ENCODE results near the gene INTS6. TPM values are rescaled to one million over a fixed set of nuclear protein-coding genes. Genes with fewer than 3 reads are reported as not detected.
A peak's percentile ranks its signal among the peaks of the same experiment; 100 is the strongest.

The INTS6 gene
- total RNA-seq, 1 experiment from 2014 or later: 38.7 TPM

DNA sequence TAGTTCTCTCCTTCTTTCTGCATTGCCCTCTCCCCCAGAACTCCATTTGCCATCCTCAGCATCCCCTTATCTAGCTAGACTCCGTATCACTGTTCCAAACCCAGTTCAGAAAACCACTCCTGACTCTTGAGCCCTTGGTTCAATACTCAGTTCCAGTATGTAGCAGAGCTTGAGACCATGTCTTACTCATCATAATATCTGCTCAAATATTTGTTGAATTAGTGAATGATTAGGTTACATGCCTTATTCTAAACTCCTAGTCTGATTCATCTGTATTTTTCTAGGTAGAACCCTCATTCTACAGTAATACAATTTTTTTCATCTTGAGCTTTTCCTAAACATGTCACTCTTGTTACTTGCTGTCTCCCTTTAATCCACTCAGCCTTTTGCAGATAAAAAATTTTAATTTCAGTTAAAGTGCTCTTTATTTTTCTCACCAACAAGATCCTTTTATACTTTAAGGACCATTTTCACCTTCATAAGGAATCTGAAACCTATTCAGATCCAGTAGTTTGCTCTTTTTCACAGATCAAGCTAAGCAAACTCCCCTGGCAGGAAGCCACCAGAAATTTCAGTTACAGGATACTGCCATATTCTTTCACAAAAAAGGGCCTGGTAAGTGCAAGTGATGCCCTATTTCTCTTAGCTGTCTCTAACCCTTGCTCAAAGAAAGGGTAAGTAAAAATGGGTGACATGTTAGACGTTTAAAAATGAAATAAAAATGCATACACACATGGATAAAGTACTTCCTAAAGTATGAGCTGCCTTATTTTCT lies 23.1 kb upstream of the INTS6 start:
- Histone ChIP-seq H3K27me3 (no peaks in the 10 kb centered on the region), H3K9me3 (replicated peaks) (no peaks in the 10 kb centered on the region), H3K27ac (no peak overlapping the region), H3K4me3 (no peak overlapping the region), H3K36me3 (no peaks in the 10 kb centered on the region), H3K4me1 (no peaks in the 10 kb centered on the region)
- no peak for DNase-seq

DNA sequence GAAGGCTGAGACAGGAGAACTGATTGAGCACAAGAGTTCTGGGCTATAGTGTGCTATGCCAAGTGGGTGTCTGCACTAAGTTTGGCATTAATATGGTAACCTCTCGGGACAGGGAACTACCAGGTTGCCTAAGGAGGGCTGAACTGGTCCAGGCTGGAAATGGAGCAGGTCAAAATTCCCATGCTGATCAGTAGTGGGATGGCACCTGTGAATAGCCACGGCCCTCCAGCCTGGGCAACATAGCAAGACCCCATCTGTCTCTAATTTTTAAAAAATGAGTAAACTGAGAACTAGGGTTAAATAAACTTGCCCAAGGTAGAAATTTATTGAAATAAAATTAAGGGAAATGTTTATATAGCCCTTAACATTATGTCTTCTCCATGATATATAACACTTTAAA lies 17.0 kb upstream of the INTS6 start:
- no peak overlapping the region for H3K27ac ChIP-seq
- no peaks in the 10 kb centered on the region for H3K36me3 ChIP-seq
- no peaks in the 10 kb centered on the region for H3K27me3 ChIP-seq
- no peak for DNase-seq
- no peak overlapping the region for H3K4me3 ChIP-seq
- no peaks in the 10 kb centered on the region for H3K9me3 ChIP-seq (replicated peaks)
- H3K4me1 ChIP-seq: no peaks in the 10 kb centered on the region

DNA sequence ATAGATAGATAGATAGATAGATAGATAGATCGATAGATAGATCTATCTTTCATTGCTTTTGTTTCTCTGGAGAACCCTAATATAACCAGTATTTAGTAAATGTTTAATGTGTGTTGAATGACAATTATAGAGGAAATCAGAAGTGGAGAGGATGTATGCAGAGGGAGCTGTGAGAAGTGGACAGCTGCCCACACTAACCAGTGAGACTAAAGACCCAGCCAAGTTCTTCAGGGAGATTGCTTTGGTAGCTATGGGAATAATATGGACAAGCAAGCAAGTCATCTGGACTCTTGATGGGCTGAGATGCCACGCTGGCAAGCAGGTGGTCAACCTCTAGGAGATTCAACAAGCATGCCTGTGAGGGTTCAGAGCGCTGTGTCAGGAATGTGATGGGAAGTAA lies 14.9 kb upstream of the INTS6 start:
- H3K27me3 ChIP-seq: no peaks in the 10 kb centered on the region
- DNase-seq: no peak
- no peaks in the 10 kb centered on the region for H3K36me3 ChIP-seq
- no peaks in the 10 kb centered on the region for H3K4me1 ChIP-seq
- H3K4me3 ChIP-seq: no peak overlapping the region
- H3K9me3 ChIP-seq (replicated peaks): no peaks in the 10 kb centered on the region
- H3K27ac ChIP-seq: no peak overlapping the region

DNA sequence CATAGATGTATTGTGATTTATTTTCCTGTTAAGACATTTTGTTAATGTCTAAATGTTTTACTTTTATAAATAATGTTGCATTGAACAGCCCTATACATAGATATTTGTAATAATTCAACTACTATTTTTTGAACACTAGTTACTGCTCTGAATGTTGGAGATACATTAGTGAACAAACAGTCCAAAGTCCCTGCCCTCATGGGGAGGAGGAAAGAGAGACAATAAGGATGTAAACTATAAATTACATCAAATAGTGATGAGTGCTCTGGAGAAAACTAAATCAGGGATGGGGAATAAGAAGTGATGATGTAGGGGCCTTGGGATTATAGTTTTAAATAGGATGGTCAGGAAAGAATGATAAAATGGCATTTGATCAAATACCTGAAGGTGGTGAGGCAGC lies 12.3 kb upstream of the INTS6 start:
- DNase-seq: no peak
- Histone ChIP-seq H3K4me1 (no peaks in the 10 kb centered on the region), H3K9me3 (replicated peaks) (no peaks in the 10 kb centered on the region), H3K4me3 (no peak overlapping the region), H3K36me3 (no peaks in the 10 kb centered on the region), H3K27ac (no peak overlapping the region), H3K27me3 (no peaks in the 10 kb centered on the region)

DNA sequence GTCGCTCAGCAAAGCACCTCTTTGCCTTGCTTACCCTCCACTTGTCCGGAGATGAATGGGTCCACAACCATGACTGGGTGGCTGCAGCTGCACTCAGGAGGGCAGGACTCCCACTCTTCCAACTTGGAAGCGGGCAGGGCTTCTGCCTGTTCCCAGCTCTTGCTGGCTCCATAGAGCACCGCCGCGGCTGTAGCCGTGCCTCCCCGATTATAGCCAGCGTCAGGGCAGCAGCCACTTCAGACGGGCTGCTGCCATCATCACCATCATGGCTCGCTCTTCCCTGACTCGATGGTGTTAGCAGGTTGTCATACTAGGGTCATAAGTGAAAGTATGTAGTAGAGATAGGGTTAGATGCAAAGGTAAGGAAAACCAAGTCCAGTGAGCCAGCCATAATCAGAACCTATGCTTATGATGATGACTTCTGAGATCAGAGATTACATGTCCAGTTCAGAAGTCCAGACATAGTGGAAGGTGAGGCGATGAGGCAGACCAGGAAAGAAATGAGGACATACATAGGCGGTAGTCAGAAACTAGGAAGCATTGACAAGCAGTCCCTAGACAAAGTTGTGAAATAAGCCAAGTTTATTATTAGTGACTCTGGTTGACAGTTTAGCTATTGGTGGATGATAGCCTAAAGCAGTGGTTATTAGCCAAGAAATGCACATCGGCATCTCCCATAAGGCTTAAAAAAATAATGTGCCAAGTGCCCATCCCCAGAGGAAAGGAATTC lies 4.4 kb upstream of the INTS6 start:
- H3K27ac ChIP-seq: no peak overlapping the region
- H3K36me3 ChIP-seq: no peaks in the 10 kb centered on the region
- no peaks in the 10 kb centered on the region for H3K27me3 ChIP-seq
- no peaks in the 10 kb centered on the region for H3K9me3 ChIP-seq (replicated peaks)
- H3K4me3 ChIP-seq: no peak overlapping the region
- no peaks in the 10 kb centered on the region; the same call in 1 of the 2 replicates for H3K4me1 ChIP-seq
- DNase-seq: no peak

DNA sequence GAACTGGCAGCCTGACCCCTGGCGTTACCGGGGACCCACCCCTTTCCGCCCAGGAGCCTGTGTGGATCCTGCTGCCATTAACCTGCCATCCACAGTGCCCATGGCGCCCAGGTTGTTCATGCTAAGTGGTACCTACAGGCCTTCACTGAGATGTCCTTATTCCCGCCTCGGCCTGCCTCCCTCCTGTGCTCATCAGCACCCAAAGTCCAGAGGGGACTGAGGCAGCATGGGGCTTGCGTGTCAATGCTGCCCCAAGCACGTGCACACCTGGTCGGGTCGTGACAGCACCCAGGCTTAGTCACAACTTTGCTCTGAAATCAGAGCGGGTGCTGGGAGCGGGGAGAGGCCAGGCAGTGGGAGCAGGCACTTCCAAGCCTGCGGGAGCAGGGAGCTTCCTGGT lies 3.7 kb upstream of the INTS6 start:
- no peak overlapping the region for H3K4me3 ChIP-seq
- no peak overlapping the region for H3K27ac ChIP-seq
- H3K9me3 ChIP-seq (replicated peaks): no peaks in the 10 kb centered on the region
- DNase-seq: no peak
- no peaks in the 10 kb centered on the region; the same call in 1 of the 2 replicates for H3K4me1 ChIP-seq
- no peaks in the 10 kb centered on the region for H3K27me3 ChIP-seq
- H3K36me3 ChIP-seq: no peaks in the 10 kb centered on the region

DNA sequence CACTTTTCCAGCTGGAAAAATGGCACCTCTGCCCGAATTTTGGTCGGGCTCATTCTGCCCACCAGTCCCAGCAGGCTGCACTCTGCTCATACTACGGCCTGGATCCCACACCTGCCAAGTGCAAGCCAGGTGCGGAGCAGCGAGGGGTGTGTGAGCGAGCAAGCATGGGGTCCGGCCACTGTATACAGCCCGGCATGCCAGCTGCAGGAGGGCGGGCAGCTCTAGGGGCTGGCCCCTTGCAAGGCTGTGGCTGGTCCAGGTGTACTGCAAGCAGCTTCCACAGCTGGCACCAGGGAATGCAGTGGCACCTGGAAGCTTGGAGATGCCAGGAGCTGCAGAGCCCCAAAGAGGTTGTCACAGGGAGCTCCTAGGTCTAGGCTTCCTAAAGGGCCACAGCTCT lies 2.7 kb upstream of the INTS6 start:
- no peaks in the 10 kb centered on the region for H3K9me3 ChIP-seq (replicated peaks)
- no peaks in the 10 kb centered on the region; the same call in 1 of the 2 replicates for H3K4me1 ChIP-seq
- H3K27me3 ChIP-seq: no peaks in the 10 kb centered on the region
- H3K36me3 ChIP-seq: peaks cover 7% of the 10 kb centered on the region
- no peak for DNase-seq
- H3K27ac ChIP-seq: no peak overlapping the region
- H3K4me3 ChIP-seq: no peak overlapping the region

DNA sequence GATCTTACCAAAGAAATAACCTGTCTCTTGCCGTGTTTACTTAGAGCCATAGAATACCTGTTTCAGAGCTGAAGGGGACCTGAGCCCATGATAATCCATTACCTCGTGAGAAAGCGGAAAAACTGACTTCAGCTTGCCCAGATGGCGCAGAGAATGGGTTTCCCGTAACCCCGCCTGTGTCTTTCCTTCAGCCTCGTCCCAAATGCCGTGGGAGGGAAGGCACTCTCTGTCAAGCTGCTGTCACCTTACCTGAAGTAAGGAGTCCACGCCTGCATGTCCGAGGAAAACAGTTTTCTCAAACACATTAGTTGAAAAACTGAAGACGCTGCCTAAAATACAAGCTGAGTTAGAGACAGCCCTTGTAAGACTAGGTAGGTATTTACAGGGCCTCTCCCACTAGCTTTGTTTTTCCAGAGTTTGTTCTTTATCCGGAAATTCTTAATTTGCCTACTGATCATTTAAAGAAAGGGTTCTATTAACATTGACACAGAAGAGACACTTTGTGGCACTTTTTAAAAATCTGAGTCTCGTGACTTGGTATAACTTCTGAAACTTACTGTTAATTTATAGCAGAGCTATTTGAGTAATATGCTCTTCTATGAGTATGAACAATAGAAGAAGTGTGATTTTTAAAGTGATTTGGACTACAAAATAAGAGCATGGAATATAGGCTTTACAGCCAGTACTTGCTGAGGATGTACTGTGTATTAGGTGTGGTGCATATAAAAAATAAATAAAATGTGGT lies 1.3 kb upstream of the INTS6 start:
- Histone ChIP-seq H3K4me3 (peak overlapping the region; percentile 74), H3K4me1 (no peaks in the 10 kb centered on the region; the same call in 1 of the 2 replicates), H3K36me3 (peaks cover 21% of the 10 kb centered on the region), H3K9me3 (replicated peaks) (no peaks in the 10 kb centered on the region), H3K27me3 (no peaks in the 10 kb centered on the region), H3K27ac (peak overlapping the region; percentile 73)
- peak; percentile 20 to 47 for DNase-seq

DNA sequence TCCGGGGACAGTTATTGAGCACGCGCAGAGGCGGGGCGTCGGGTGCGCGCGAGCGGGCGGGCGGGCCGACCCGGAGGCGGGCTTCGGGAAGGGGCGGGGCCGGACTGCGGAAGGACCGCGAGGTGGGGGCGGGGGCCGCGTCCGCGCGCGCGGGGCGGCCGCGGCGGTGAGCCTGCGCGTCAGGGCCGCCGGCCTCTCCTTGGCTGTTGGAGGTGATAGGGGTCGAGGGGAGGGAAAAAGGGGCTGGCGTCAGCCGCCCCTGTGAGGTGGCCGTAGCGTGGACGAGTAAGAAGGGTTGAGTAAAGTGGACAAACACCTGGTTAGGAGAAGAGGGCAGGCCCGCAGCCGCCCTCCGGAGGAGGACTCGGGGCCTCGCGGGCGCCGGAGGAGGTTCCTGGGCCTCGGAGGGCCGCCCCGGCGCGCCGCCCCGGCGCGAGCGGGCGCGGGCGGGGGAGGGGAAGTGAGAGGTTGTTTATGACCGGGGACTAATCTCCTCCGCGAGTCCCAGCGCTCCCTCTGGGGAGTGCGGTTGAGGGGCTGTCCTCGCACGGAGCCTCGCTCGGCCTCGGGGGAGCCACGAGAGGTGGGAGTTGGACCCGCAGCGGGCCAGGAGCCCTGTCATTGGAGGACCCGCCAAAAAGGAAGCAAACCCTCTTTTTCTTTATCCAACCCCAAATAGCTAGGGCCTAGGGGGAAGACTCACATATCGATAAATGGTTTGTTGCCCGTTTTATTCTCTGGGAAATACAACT lies 547 bp upstream of the INTS6 start:
- H3K36me3 ChIP-seq: peaks cover 27% of the 10 kb centered on the region
- no peaks in the 10 kb centered on the region; the same call in 1 of the 2 replicates for H3K4me1 ChIP-seq
- peak overlapping the region; percentile 73 for H3K27ac ChIP-seq
- peak overlapping the region; percentile 74 for H3K4me3 ChIP-seq
- H3K27me3 ChIP-seq: no peaks in the 10 kb centered on the region
- DNase-seq: peak; percentile 77 to 84
- H3K9me3 ChIP-seq (replicated peaks): no peaks in the 10 kb centered on the region

DNA sequence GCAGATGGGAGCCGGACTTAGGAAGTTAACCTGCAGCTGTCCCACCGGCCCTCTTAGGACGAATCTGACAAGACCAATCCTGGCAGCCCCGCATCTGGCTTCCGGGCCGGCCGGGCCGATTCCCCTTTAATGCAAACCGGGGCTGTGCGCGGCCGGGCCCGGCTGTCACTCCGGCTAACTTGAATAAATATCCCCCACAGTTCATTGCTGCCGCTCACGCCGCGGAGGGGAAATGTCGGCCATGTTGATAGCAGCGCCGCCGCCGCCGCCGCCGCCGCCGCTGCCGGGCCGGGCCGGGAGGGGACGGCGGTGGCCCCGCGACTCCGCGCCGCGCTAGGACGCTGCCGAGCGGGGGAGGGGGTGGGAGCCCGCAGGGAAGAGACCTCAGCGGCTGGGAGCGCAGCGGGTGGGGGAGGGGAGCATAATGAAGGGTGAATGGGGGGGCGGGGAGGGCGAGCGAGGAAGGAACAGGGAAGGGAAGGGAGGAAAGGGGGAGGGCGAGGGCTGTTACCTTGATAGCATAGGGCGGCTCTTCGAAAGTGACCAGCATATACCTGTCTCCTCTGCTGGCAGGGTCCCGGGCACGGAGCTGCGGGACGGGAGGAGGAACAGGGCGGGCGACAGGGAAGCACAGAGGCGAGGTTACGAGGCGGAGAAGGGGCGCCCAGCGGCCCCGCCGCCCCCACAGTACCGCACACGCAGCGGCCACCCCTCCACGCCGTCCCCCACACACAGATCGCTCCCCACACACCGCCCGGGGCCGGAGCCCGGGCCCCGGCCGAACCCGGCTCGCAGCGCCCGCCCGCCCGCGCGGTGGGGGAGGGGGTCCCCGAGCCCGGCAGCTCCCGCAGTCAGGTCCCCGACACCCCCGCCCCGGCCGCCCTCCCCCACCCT lies 1.1 kb downstream of the INTS6 start:
- Histone ChIP-seq H3K9me3 (replicated peaks) (no peaks in the 10 kb centered on the region), H3K27me3 (no peaks in the 10 kb centered on the region), H3K36me3 (peaks cover 35% of the 10 kb centered on the region), H3K27ac (peak overlapping the region; percentile 71), H3K4me1 (no peaks in the 10 kb centered on the region; the same call in 1 of the 2 replicates), H3K4me3 (peak overlapping the region; percentile 96)
- DNase-seq: peak; percentile 82 to 83

DNA sequence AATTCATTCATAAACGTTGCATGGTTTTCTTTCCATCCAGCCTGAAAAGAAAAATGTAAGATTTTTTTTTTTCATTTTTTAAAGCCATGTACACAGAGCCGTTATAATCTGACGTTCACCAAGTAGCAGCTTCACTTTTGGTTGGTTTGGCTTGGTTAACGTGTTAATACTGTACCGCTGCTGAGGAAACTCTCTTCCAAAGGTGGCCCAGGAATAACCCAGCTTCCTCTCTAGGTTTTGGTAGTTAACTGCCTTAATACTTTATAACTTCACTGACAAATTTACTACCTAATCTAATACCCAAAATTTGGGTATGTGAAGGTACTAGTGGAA lies 1.7 kb downstream of the INTS6 start:
- Histone ChIP-seq H3K27me3 (no peaks in the 10 kb centered on the region), H3K27ac (peak overlapping the region; percentile 21; the same call in 1 of the 2 replicates), H3K9me3 (replicated peaks) (no peaks in the 10 kb centered on the region), H3K4me3 (peak overlapping the region; percentile 96), H3K4me1 (no peaks in the 10 kb centered on the region; the same call in 1 of the 2 replicates), H3K36me3 (peaks cover 40% of the 10 kb centered on the region)
- DNase-seq: no peak

DNA sequence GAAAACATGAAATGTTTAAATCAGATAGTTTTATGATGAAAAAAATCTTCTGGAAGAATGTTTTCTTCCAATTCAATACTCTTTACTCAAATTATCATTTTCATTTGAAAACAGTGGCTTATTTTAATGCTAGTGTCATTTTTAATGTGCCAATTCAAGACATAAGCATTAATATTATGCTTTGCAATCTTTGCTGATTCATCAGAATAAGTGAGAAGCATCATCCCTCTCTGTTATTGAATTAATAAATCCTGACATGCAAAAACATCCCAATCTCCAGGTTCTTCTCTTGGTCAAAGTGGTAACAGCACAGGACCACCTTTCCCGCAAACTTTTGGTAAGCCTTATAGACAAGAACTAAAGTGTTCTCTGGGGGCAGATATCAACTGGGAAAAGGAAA lies 3.8 kb downstream of the INTS6 start:
- H3K4me1 ChIP-seq: no peaks in the 10 kb centered on the region
- H3K36me3 ChIP-seq: peaks cover 40% of the 10 kb centered on the region
- DNase-seq: no peak
- H3K27ac ChIP-seq: no peak overlapping the region
- H3K4me3 ChIP-seq: no peak overlapping the region
- no peaks in the 10 kb centered on the region for H3K9me3 ChIP-seq (replicated peaks)
- H3K27me3 ChIP-seq: no peaks in the 10 kb centered on the region

DNA sequence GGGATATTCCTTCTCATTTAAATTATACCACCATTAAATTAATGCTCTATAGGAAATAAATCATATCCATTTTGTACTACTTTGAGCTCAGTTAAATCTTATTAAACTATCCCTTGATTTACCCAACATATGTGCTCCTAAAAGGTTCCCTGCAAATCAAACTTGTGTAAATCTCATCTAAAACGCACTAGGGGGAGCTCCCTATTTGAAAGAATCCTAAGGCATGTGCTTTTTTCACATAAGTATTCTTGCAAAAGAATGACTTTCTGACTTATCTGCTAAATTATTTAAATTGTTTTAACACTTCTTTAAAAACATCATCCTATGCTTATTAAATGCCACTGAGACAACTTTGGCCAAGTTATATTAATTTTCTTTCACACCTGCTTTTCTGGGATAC lies 7.9 kb downstream of the INTS6 start:
- Histone ChIP-seq H3K9me3 (replicated peaks) (no peaks in the 10 kb centered on the region), H3K4me3 (no peak overlapping the region), H3K4me1 (no peaks in the 10 kb centered on the region), H3K27me3 (no peaks in the 10 kb centered on the region), H3K27ac (no peak overlapping the region), H3K36me3 (peaks cover 30% of the 10 kb centered on the region)
- DNase-seq: peak in 1 of 2 experiments; percentile 20

DNA sequence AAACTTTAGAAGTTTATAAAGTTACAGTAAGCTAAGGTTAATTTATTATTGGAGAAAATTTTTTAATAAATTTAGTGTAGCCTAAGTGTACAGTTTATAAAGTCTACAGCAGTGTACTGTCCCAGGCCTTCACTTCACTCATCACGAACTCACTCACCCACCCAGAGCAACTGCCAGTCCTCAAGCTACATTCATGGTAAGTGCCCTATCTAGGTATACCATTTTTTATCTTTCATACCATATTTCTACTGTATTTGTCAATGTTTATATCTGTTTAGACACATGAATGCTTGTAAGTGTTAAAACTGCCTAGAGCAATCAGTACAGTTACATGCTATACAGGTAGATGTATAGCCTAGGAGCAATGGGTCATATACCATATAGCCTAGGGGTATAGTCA lies 12.5 kb downstream of the INTS6 start:
- Histone ChIP-seq H3K27ac (no peak overlapping the region), H3K4me1 (no peaks in the 10 kb centered on the region; the same call in 1 of the 2 replicates), H3K27me3 (no peaks in the 10 kb centered on the region), H3K9me3 (replicated peaks) (no peaks in the 10 kb centered on the region), H3K36me3 (peaks cover 5% of the 10 kb centered on the region; the same call in 1 of the 2 replicates), H3K4me3 (no peak overlapping the region)
- DNase-seq: no peak
